Measurements from ENCODE around the gene CREB5.

Gene CREB5

GRCh38 chr7:28643584-28644340 is 231.4 kb downstream of the CREB5 start:
- Histone ChIP-seq H2AFZ (no peak overlapping the region), H3K79me2 (no peaks in the 10 kb centered on the region), H3K4me3 (ENCODE audit: low read depth, low read length) (no peak overlapping the region), H3K9ac (no peak overlapping the region), H3K27me3 (ENCODE audit: control insufficient read depth, insufficient read depth, low read length) (no peaks in the 10 kb centered on the region), H3K9me3 (ENCODE audit: control insufficient read depth, low read length) (no peaks in the 10 kb centered on the region), H3K4me2 (ENCODE audit: low read length) (no peak overlapping the region), H3K4me1 (no peaks in the 10 kb centered on the region), H3K27ac (no peak overlapping the region), H3K36me3 (ENCODE audit: control insufficient read depth, insufficient read depth, low read length) (no peaks in the 10 kb centered on the region)
- no peak for TF ChIP-seq CTCF (IDR thresholded peaks at IDR 0.05)

GRCh38 chr7:28645866-28646265 is 233.5 kb downstream of the CREB5 start:
- H3K9ac ChIP-seq, result no peak overlapping the region
- no peaks in the 10 kb centered on the region for H3K79me2 ChIP-seq
- no peak overlapping the region for H3K27ac ChIP-seq
- no peak overlapping the region for H2AFZ ChIP-seq
- no peaks in the 10 kb centered on the region for H3K4me1 ChIP-seq
- H3K36me3 ChIP-seq (ENCODE audit: control insufficient read depth, insufficient read depth, low read length), result no peaks in the 10 kb centered on the region
- H3K4me3 ChIP-seq (ENCODE audit: low read depth, low read length), result no peak overlapping the region
- no peak overlapping the region for H3K4me2 ChIP-seq (ENCODE audit: low read length)
- no peak for TF ChIP-seq CTCF (IDR thresholded peaks at IDR 0.05)
- no peaks in the 10 kb centered on the region for H3K27me3 ChIP-seq (ENCODE audit: control insufficient read depth, insufficient read depth, low read length)
- H3K9me3 ChIP-seq (ENCODE audit: control insufficient read depth, low read length), result no peaks in the 10 kb centered on the region

GRCh38 chr7:28646376-28647075 is 234.2 kb downstream of the CREB5 start:
- Histone ChIP-seq H3K9ac (no peak overlapping the region), H3K4me1 (no peaks in the 10 kb centered on the region), H3K79me2 (no peaks in the 10 kb centered on the region), H3K27me3 (ENCODE audit: control insufficient read depth, insufficient read depth, low read length) (no peaks in the 10 kb centered on the region), H3K9me3 (ENCODE audit: control insufficient read depth, low read length) (no peaks in the 10 kb centered on the region), H3K36me3 (ENCODE audit: control insufficient read depth, insufficient read depth, low read length) (no peaks in the 10 kb centered on the region), H3K27ac (no peak overlapping the region), H3K4me2 (ENCODE audit: low read length) (no peak overlapping the region), H3K4me3 (ENCODE audit: low read depth, low read length) (no peak overlapping the region), H2AFZ (no peak overlapping the region)
- no peak for TF ChIP-seq CTCF (IDR thresholded peaks at IDR 0.05)

GRCh38 chr7:28647076-28647421 is 234.7 kb downstream of the CREB5 start:
- no peaks in the 10 kb centered on the region for H3K79me2 ChIP-seq
- no peak overlapping the region for H2AFZ ChIP-seq
- H3K9ac ChIP-seq, result no peak overlapping the region
- no peaks in the 10 kb centered on the region for H3K36me3 ChIP-seq (ENCODE audit: control insufficient read depth, insufficient read depth, low read length)
- no peaks in the 10 kb centered on the region for H3K9me3 ChIP-seq (ENCODE audit: control insufficient read depth, low read length)
- no peaks in the 10 kb centered on the region for H3K27me3 ChIP-seq (ENCODE audit: control insufficient read depth, insufficient read depth, low read length)
- H3K27ac ChIP-seq, result no peak overlapping the region
- H3K4me2 ChIP-seq (ENCODE audit: low read length), result no peak overlapping the region
- no peaks in the 10 kb centered on the region for H3K4me1 ChIP-seq
- no peak for TF ChIP-seq CTCF (IDR thresholded peaks at IDR 0.05)
- H3K4me3 ChIP-seq (ENCODE audit: low read depth, low read length), result no peak overlapping the region
